Stimulated activated CD8-positive, alpha-beta memory T cell treated with anti-CD3 and anti-CD28 coated beads, Interleukin-12 subunit alpha, Interleukin-12 subunit beta, amount 100 ng/mL, for 24 hours (primary cell): ENCODE results near the gene ATP4A.

Experiments used
- DNase-seq: peaks from one replicate; pipeline ENCODE4 v3.0.0-alpha.2; 2020; ENCODE audit errors: extremely low read depth

ATP4A gene

DNA sequence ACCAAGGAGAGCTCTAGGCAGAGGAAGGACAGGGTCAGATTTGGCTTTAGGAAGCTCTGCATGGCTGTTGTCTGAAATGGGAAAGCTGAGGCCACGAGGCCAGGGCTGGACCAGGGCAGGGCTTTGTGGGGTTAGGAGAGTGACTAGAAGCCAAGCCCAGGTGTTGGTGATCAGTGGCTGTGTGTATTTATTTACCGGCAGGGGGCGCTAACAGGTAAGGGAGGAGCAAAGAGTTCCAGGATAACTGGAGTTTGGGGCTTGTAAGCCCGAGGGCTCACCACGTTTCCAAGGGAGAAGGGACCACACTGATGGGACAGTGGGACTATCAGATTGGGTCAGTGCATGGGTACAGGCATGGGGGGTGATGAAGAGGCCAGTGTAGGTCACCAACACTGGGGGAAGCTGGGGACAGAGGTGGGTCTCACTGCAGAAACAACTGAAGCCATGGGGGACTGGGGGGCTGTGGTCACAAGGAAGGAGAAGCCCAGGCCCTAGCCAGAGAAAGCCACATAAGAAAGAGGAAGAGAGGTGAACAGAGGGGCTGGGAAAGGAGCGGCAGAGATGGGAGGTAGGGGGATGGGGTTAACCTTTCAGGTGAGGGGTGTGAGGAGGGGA is 14.2 kb downstream of the ATP4A start:
- DNase-seq: no peak

DNA sequence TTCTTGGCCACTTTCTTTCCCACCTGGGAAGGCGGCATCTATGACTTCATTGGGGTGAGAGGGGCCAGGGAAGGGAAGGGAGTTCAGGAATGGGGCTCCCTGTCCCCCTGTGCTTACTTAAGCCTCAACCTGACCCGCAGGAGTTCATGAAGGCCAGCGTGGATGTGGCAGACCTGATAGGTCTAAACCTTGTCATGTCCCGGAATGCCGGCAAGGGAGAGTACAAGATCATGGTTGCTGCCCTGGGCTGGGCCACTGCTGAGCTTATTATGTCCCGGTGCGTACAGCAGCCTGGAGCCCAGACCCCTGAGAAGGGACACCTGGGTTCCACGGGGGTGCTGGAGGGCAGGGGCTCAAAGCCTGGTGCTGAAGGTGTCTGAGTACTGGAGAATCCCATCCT is 16.9 kb downstream of the ATP4A start:
- no peak for DNase-seq

DNA sequence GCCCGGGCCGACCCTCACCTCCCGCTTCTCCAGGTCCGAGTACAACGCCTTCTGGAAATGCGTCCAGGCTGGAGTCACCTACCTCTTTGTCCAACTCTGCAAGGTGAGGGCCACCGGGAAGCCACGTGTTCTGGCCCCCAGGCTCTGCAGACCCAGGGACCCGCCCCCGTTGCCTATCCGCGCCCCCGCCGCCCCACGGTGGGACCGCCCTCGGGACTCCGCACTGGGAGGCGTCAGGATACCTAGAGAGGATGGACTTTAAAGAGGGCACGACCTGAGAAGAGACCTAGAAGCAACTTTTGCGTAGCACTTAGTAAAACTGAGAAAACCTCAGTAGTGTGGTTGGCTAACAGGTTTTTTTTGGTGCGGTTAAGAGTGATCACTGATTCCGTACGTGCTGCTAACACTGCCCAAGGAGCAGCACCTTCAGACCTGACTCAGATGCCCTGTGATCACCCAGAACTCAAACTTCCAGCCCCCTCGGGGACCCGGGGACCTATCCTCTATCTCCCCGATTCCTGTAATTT is 17.5 kb downstream of the ATP4A start:
- peak; percentile 43 for DNase-seq

DNA sequence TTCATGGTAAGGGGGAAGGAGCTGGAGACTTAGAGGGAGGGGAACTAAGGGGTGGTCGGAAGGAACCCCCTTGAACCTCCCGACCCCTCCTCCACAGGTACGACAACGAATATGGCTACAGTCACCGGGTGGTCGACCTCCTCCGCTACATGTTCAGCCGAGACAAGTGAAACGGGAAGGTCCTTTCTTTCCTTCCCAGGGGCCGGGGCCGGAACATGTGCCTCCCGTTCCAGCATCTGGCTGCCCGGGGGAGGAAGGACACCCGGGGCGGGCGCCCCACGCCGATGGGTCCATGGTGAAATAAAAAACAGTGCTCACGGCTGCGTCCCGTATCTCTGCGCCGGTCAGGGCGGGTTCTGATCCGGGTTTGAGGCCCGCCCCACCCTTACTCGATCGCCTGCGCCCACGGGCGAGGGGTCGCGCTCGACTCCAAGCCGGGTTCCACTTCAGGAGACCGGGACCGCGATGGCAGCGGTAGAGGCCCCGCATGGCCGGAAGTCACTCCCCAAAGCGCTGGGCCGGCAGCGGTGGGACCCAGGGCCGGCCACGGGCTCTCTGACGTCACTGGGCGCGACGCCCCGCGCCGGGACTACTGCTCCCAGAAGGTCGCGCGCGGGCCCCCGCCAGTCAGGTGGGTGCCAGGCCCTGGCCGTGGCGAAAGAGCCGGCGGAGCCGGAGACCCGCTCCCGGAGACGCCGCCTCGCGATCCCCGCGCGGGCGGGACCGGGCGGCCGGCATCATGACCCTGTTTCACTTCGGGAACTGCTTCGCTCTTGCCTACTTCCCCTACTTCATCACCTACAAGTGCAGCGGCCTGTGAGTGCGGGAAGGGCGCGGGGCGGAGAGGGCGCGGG is 18.2 kb downstream of the ATP4A start, which contains the start of gene TMEM147:
TMEM147 (plus strand) TSS at position 626 of the 854 bp plus-strand sequence; CDS start at position 740, 114 bp downstream.
- DNase-seq: peak; percentile 72

DNA sequence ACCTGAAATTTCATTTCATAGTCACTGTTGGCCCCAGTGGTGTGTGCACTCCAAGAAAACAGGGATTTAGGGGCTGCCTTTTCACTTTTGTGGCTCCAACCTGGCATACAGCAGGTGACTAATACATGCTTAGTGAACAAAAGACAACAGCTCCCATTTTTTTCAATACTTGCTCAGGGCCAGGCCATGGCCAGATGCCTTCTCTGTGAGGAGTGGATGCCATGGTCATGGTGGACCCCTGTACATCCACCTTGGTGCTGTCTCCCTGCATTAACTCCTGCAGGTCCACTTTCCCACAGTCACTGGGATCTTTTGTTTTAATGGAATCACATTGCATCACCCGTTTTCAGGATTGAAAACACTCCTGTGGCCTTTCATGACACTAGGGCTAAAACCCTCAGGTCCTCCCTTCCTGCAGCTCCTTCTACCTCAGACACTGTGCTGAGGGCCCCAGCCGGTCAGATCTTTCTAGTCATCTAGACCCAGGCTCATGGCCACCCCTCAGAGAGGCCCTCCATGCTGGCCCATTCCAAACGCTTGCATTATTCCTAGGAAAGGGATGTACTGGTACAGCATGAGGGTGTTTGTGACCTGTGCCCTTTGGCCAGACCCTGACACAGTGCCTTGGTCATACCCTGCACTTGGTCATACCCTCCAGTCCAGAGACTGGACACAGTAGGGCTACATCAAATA is 19.2 kb downstream of the ATP4A start:
- no peak for DNase-seq

DNA sequence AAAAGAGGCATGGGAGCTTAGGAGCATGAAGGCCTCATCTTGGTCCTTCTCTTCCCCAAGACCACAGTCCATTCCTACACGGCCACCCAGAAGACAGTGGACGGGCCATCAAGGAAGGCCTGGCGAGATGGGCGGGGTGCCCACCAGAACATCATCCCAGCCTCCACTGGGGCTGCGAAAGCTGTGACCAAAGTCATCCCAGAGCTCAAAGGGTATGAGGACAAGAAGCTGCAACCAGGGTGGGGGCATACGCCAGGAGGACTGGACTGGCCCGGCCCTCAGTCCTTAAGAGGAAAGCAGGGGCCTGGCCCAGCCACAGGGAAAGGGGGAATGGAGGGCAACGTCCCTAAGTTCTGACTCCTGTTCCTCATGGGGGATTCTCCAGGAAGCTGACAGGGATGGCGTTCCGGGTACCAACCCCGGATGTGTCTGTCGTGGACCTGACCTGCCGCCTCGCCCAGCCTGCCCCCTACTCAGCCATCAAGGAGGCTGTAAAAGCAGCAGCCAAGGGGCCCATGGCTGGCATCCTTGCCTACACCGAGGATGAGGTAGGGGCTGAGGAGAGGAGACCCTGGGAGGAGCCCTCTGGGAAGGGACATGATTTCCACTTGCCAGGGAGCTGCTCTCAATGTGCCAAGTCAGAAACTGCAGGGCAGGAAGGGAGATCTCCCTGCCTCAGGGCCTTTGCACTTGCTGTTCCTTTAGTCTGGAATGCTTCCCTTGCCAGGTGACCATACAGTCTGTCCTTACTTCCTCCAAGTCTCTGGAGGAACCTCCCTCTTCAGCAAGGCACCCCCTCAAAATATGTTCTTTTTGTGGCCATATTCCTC is 20.0 kb downstream of the ATP4A start:
- DNase-seq: no peak

DNA sequence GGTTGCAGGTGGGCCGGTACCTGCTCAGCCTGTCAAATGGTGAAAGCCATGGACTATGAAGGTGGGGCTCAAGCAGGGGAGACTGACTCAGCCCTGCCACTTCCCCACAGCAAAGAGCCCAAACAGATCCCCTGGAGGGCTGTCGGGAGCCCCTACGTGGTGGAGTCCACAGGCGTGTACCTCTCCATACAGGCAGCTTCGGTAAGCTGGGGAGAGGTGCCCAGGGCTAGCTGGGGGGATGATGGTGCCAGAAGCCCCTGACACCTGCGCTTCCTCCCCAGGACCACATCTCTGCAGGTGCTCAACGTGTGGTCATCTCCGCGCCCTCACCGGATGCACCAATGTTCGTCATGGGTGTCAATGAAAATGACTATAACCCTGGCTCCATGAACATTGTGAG is 21.2 kb downstream of the ATP4A start:
- no peak for DNase-seq

DNA sequence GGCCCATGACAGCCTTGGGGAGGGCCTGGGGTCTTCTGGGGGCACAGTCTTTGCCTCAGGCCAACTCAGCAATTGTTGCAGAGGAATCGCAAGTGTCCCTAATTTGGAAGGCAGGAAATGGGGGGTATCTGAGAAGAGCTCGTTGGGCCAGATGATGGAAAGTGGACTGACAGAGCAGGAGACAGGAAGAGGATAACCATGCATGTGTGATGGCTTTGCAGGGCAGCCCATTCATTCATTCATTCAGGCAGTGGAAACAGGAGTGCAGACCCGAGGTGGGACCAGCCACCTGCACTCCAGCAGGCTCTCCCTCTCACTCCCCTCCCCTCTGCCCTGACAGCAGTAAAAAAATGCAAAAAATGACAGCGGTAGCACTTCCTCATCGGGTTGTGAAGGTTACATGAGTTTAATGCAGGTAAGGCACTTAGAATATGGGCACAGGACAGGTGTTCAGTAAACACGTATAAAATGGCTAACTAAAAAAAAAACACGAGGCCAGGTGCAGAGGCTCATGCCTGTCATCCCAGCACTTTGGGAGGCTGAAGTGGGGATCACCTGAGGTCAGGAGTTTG is 23.0 kb downstream of the ATP4A start:
- DNase-seq: no peak

DNA sequence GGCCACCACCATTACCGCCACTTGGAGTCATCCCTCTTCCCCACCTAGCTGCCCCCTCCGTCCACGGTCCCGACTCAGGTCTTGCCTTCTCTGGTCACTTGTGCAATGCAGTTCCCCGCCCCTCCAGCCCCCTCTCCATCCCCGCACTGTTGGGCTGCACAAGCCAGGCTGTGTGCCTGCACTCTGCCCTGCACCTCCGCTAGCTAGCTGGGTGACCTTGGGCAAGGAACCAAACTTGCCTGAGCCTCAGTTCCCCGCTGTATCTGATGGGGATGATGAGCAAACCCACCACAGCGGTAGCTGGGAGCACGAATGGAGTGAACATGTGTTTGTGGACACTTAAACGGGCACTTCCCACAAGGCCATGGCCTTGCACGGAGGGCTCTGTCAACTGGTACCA is 23.6 kb downstream of the ATP4A start:
- DNase-seq: no peak

DNA sequence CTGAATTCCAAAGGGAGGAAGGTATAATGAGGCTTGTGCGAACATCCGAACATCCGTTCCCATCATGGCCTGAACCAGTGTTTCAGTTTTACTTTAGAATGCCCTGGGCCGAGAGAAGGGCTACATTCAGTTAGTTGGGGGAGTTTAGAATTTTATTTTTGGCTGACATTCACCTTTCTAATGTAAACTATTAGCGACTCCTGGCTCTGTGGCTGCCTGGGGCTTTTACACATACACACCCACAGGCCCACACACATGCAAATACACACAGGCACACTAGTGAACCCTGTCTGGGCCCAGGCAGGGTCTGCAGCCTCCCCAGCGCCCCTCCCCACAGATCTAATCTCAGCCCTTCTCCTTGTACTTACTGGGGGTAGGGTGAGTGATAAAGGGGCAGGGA is 24.1 kb downstream of the ATP4A start:
- no peak for DNase-seq

DNA sequence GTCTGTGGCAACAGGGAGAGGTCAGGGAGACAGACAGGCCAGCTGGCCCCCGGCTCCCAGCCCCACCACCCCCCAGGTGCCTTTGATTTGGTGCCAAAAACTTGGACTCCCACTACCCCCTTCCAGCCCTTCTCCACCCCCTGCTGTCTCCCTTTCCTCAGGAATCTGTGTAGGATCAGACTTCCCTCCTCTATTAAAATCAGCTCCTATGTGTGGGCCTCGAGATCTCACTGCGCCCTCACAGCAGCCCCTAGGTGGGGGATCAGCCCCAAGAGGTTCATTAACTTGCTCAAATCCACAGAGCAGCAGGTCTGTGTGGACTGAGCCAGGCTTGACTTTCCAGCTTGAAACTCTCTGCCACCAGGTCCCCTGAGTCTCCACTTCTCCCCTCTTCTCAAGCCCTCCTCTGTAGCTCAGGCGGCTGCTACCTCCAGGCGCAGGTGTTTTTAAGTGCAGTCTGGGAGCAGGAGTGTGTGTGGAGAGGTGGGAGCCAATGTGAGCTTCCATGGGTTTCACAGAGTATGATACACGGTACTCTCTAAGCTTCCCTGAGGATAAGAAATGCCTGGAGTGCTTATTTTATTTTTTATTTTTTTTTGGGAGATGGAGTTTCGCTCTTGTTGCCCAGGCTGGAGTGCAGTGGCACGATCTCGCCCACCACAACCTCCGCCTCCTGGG is 28.5 kb downstream of the ATP4A start:
- DNase-seq: no peak

DNA sequence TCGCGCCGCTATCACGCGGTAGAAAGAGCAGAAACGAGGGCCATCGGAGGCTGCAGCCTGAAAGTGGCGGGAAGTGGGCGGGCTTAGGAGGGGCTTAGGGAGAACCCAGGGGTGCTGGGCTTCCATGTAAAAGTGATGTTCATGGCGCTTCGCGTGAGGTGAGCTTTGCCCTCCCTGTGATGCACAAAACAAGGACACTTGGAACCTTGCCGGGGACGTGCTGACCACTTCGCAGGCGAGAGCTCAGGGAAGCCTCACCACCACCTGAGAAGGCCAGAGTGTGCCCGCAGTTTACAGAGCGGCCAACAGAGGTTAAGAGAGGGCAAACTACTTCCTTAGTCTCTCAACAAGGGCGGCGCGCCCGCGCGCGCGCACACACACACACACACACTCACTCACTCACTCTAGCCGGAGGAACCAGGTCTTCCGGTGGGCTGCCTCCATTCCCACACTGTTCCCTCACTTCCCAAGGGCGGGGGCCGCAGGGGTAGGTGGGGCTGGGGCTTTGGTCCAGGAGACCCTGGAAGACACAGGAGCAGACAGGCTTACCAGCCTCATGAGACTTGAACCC is 29.6 kb downstream of the ATP4A start:
- no peak for DNase-seq

DNA sequence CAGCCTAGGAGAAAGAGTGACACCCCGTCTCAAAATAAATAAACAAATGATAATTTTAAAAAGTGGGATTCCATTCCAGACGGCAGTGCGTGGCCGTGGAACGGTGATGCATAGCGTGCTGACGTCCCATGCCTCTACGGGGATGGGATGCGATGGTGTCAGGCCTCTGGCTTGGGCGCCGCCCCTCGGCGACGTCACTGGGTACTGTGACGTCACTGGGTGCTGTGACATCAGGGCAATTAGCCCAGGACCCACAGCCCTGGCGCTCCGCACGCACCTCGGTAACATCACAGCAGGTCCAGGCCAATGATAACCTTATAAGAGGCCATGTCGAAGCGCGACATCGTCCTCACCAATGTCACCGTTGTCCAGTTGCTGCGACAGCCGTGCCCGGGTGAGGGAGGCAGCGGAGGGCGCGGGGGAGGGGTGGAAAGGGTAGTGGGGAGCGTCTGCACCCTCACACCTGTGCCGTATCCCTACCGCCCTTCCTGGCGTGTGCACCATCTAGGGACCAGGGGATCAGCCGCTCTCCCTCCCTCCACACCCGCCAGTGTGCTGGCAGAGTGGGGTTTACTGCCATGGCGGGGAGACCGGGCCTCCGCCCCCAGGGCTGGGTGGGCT is 30.1 kb downstream of the ATP4A start, which contains the start of gene GAPDHS:
GAPDHS (plus strand) TSS at position 256 of the 621 bp plus-strand sequence; CDS start at position 328, 72 bp downstream.
- DNase-seq: no peak

DNA sequence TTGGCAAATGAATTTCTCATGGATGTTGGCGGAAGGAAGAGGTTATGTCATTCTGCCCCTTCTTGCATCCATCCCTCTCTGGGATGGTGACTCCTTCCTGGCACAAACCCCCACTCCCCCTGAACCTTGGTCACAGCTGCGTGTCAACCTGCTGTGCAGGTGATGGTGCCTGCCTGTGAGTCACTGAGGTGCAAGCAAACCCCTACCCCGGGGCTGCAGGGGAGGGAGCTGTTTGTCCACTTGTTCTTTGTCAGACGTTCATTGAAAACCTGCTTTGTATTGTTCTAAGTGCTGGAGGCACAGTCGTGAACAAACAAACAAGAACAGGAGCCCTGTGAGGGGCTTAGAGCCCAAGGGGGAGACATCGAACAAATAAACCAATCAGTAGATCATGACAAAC is 32.2 kb downstream of the ATP4A start:
- DNase-seq: no peak

DNA sequence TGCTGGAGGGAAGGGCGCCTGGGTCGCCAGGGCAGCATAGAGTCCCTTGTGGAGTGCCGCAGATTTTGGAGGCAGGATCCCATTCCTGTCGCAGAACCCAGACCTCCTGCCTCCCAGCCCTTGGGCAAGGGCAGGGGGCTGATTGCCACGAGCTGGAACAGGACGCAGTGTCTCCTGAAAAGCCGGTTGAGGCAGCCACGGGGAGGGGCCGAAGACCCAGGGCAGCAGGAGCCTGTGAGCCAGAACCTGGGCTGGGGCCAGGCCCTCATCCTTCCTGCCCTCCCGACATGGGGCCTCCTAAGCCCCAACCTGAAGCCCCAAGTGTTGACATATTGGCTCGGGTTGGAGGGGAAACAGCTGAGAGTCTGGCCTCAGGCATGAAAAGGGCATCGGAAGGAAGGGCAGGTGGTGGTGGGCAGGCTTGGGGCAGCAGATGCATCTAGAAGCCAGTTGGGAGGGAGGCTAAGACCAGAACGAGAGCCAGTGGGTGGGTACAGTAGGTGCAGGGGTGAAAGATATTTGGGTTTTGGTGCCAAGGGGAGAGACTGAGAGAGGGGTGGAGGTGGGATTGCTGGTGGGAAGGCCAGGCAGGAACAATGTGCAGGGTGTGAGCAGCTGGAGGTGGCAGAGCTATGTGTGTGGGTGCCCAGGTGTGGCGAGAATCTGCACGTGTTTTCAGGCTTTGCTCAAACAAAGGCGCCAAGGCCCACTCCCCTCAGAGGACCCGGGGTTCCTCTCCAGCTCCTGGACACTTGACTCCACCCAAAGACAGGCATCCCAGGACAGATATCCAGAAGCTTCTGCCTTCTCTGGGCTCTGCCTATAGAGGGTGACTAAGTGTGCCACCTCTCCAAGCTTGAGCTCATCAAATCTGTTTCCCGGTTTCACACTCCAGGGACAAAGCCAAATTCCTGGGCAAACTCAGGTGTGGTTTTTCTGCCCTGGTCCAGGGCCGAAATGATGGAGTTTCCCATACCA is 33.9 kb downstream of the ATP4A start:
- no peak for DNase-seq

DNA sequence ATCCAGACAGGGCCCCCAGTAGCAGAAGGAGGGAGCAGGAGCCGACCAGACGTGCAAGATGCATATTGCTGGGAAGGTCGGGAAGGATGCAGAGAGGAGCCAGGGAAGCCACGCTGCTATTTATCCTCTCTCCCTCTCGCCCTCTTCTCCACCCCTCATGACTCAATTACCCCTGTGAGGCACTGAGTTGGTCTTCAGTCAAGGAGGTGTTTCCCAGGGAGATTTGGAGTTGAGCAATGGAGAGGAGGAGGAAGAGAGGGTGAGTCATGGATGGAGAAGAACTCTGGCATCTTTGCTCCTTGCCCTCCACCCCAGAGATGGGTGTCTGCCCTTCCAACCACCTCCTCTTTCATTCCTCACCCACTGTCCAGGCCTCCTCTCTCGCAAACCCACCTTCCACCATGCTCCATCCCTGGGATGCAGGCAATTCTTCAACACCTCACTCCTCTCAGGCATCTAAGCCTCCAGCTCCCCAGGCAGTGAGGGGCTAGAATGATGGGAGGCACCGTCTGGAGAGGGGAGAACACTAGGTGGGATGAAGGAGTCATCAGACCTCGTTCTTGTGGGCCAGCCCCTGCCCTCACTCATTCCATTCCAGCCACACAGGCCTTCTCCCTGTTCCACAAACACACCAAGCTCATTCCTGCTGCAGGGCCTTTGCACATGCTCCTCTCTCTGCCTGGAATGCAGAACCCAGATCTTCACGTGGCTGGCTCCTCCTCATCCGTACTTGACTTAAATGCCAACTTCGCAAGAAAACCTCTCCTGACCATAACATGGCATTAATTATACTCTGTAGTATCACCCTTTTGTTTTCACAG is 35.0 kb downstream of the ATP4A start, which contains the start of gene SBSN:
SBSN (minus strand) TSS at position 94 of the 821 bp plus-strand sequence; CDS start at position 64, 30 bp downstream.
- no peak for DNase-seq

DNA sequence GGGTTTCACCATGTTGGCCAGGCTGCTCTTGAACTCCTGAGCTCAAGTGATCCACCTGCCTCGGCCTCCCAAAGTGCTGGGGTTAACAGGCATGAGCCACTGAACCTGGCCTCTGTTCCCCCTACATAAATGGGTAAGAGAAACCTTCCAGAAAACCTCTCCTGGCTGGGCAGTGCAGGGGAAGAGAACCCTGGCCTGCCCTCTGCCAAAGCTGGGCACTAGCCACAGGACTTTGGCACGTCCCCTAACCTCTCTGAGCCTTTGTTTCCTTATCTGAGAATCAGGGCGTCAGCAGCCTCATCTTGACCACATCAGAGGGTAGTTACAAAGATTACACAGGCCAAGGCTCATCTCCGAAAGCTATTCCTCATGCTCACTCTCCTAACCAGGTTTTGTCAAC is 37.6 kb downstream of the ATP4A start:
- no peak for DNase-seq
